Thymus (tissue), 11 donors: Measurements from ENCODE around the gene JPT2. TPM values are rescaled to one million over a fixed set of nuclear protein-coding genes. Genes with fewer than 3 reads are reported as not detected.

Experiments used
- DNase-seq, 9 donors: peaks; one replicate each; pipeline ENCODE4 v3.0.0-alpha.2; 2013; ENCODE audit warnings: low spot score in 9 of 9, low read depth in 6 of 9, missing footprints in 1 of 9
- H3K27ac ChIP-seq, 2 donors: one replicate each; pipeline ENCODE4 v1.5.1; 2013; ENCODE audit warnings: control low read depth in 1 of 2, low read depth in 1 of 2, low read length in 1 of 2, mild to moderate bottlenecking in 1 of 2, moderate library complexity in 1 of 2
- H3K27me3 ChIP-seq, 2 donors: one replicate each; pipeline ENCODE4 v1.5.1; 2013; ENCODE audit warnings: low read length in 1 of 2; ENCODE audit not compliant: control insufficient read depth in 2 of 2, insufficient read depth in 1 of 2
- H3K36me3 ChIP-seq, 2 donors: one replicate each; pipeline ENCODE4 v1.5.1; 2013; ENCODE audit warnings: low read length in 1 of 2, mild to moderate bottlenecking in 1 of 2, moderate library complexity in 1 of 2; ENCODE audit not compliant: control insufficient read depth in 2 of 2, insufficient read depth in 2 of 2
- H3K4me1 ChIP-seq, 2 donors: one replicate each; pipeline ENCODE4 v1.5.1; 2013; ENCODE audit warnings: low read length in 2 of 2; ENCODE audit not compliant: control insufficient read depth in 2 of 2, insufficient read depth in 2 of 2
- H3K4me3 ChIP-seq, 2 donors: one replicate each; pipeline ENCODE4 v1.5.1; 2013; ENCODE audit warnings: low read length in 2 of 2, control low read depth in 1 of 2, mild to moderate bottlenecking in 1 of 2
- H3K9me3 ChIP-seq, 2 donors: one replicate each; pipeline ENCODE4 v1.5.1; 2013; ENCODE audit warnings: low read length in 1 of 2, mild to moderate bottlenecking in 1 of 2; ENCODE audit not compliant: control insufficient read depth in 2 of 2, insufficient read depth in 1 of 2
- WGBS: extraction: QIAGEN DNeasy Blood & Tissue Kit; methylation state at CpG from one replicate; pipeline ENCODE4 v1.1.7; 2013; 5-methylcytosine and 5-hydroxymethylcytosine counted together
- polyA plus RNA-seq: library from polyadenylated mRNA; stranded (reverse); fragments of 200-250 nt; gene quantifications from one replicate; pipeline ENCODE4 v1.2.3, GENCODE V29; 2013
- total RNA-seq: library from RNA; stranded (reverse); fragments of 120-200 nt; gene quantifications from one replicate; pipeline ENCODE4 v1.2.4, GENCODE V29; 2013
- donor health status: healthy.

Gene JPT2
- total and polyA plus RNA-seq, 2 donors = 31.4 to 35.1 TPM

DNA sequence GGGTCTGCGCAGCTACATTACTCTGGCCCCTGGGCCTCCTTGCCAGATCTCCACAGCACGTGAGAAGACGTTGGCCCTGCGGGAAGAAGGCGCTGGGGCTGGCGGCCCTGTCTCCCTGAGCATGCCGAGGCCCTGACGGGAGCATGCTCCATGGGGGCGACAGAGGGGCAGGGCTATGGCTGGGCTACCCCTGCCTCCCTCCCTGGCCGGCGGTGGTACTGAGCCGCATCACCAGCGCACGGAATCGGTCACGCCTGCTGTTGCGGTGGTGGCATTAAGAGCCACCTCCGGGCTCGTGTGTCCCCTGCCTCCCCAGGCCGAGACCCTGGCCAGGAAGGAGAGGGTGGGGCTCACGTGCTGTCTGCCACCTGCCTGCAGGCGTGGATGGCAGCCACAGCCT is 56.0 kb downstream of the JPT2 start:
- Histone ChIP-seq H3K36me3 (peaks cover 43 to 53% of the 10 kb centered on the region in 2 donors), H3K27ac (no peak overlapping the region), H3K27me3 (no peaks in the 10 kb centered on the region), H3K4me3 (no peak overlapping the region), H3K4me1 (no peaks in the 10 kb centered on the region), H3K9me3 (peaks cover 4 to 42% of the 10 kb centered on the region in 2 donors)
- WGBS = 98% methylated on average over 22 of the region's 22 CpGs
- DNase-seq = no peak

GRCh38 chr16:1734816-1735215 is 56.7 kb downstream of the JPT2 start:
- WGBS = 98% methylated on average over 22 of the region's 22 CpGs

DNA sequence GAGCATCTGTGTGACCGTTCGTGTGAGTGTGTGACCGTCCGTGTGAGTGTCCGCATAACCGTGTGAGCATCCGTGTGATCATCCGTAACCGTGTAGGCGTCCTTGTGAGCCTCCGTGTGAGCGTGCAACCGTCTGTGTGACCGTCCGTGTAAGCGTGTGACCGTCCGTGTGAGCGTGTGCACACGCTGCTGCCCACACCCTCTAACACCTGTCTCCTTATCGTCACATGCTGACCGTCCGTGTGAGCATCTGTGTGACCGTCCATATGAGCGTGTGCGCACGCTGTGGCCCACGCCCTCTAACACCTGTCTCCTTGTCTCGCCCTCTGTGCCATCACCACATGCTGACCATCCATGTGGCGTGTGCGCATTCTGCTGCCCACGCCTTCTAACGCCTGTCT is 62.2 kb downstream of the JPT2 start:
- H3K36me3 ChIP-seq = peaks cover 25 to 40% of the 10 kb centered on the region in 2 donors
- no peak overlapping the region for H3K4me3 ChIP-seq
- no peaks in the 10 kb centered on the region for H3K27me3 ChIP-seq
- no peaks in the 10 kb centered on the region for H3K4me1 ChIP-seq
- WGBS = 98% methylated on average over 33 of the region's 33 CpGs
- peaks cover 4 to 42% of the 10 kb centered on the region in 2 donors for H3K9me3 ChIP-seq
- no peak overlapping the region for H3K27ac ChIP-seq
- DNase-seq = no peak

More at GRCh38 chr16:1734816-1735215, 56.7 kb downstream of the JPT2 start:
- Histone ChIP-seq H3K27ac (no peak overlapping the region), H3K36me3 (peaks cover 38 to 47% of the 10 kb centered on the region in 2 donors), H3K9me3 (peaks cover 6 to 49% of the 10 kb centered on the region in 2 donors), H3K4me1 (no peaks in the 10 kb centered on the region), H3K4me3 (no peak overlapping the region), H3K27me3 (no peaks in the 10 kb centered on the region)
- no peak for DNase-seq

- 98% methylated on average over 30 of the region's 30 CpGs for WGBS
- peaks cover 25 to 46% of the 10 kb centered on the region in 2 donors for H3K36me3 ChIP-seq
Measured at GRCh38 chr16:1740781-1741490, 62.9 kb downstream of the JPT2 start.

DNA sequence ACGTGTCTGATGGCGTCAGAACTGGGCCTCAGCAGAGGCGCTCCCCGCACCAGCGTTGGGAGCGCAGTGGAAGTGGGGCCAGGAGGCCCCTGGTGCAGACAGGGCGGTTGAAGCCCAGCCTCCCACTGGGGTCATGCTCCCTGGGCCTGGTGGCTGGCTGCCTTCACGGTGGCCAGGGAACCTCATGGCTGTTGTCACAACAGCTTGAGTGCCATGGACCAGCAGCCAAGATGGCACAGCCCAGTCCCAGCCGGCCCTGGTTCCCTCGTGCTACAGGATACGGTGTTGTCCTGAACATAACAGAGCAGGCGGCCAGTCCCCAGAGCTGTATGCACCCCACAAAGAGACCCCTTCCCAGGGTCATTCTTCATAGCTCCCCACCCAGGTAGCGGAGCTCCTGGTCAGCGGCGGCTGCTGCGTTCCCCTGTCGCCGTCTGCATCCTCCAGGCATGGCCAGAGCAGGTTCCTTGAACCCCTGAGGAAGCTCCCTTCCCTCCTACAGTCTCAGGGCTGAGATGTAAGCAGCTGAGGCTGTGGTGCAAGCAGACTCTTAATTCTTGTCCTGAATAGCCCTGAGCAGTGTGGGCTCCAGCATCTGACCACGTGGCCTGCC is 63.6 kb downstream of the JPT2 start:
- H3K9me3 ChIP-seq = peaks cover 3 to 30% of the 10 kb centered on the region in 2 donors
- H3K4me3 ChIP-seq = no peak overlapping the region
- H3K4me1 ChIP-seq = no peaks in the 10 kb centered on the region
- H3K27ac ChIP-seq = no peak overlapping the region
- no peaks in the 10 kb centered on the region for H3K27me3 ChIP-seq
- H3K36me3 ChIP-seq = peaks cover 25 to 50% of the 10 kb centered on the region in 2 donors
- DNase-seq = no peak
- 97% methylated on average over 19 of the region's 19 CpGs for WGBS

More at GRCh38 chr16:1740781-1741490, 62.9 kb downstream of the JPT2 start:
- Histone ChIP-seq H3K27ac (no peak overlapping the region), H3K9me3 (peaks cover 3 to 35% of the 10 kb centered on the region in 2 donors), H3K4me1 (no peaks in the 10 kb centered on the region), H3K27me3 (no peaks in the 10 kb centered on the region), H3K4me3 (no peak overlapping the region)
- no peak for DNase-seq

DNA sequence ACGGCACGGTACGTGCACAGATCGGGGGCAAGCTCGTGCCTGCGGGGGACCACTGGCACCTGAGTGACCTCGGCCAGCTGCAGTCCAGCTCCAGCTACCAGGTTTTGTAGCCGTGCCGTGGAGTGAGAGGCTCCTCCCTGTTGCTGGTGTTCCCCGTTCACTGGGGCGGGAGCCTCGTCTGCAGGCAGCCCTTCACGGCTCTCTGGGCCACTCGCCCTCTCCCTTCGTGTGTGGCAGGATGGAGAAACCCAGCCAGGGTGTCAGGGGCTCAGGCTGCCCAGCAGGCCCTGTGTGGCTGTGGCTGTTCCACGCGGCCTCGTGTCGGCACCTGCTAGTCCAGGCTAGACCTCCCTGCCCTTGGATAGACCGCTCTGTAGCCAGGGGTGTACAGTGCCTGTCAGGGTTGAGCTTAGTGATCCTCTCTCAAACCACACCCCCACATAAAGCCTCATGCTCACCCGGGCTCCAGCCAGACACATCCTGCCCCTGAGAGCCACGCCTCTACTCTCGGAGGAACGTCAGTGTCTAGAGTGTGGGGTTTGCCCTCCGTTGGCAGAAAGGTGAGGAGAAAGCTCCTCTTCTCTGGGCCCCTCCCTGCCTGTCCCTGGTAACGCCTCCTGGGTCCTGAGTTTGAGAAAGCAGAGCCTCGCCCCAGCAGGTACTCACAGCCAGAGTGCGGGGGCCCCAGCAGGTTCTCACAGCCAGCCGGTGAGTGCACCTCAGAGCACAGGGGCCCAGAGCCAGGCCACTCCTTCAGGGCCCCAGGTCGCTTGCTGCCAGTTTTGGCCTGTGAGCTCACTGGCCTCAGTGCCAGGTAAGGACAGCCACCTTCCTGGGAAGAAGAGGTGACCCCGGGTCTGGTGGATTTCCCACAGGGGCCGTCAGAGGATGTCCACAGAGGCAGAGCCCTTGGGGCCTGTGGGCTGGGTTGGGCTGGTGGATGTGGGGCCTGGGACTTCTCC is 65.6 kb downstream of the JPT2 start:
- DNase-seq = no peak
- Histone ChIP-seq H3K27me3 (no peaks in the 10 kb centered on the region), H3K4me3 (no peak overlapping the region), H3K27ac (no peak overlapping the region), H3K36me3 (peaks cover 41 to 70% of the 10 kb centered on the region in 2 donors), H3K4me1 (no peaks in the 10 kb centered on the region), H3K9me3 (peaks cover 3 to 12% of the 10 kb centered on the region in 2 donors)
- 96% methylated on average over 32 of the region's 32 CpGs for WGBS

- no peak for DNase-seq
- 97% methylated on average over 24 of the region's 24 CpGs for WGBS
- no peaks in the 10 kb centered on the region for H3K27me3 ChIP-seq
- peaks cover 48 to 78% of the 10 kb centered on the region in 2 donors for H3K36me3 ChIP-seq
- H3K4me3 ChIP-seq = no peak overlapping the region
- no peak overlapping the region for H3K27ac ChIP-seq
- no peaks in the 10 kb centered on the region for H3K4me1 ChIP-seq
- peaks cover under 1 to 5% of the 10 kb centered on the region in 2 donors for H3K9me3 ChIP-seq
Measured at GRCh38 chr16:1744338-1744840, 66.3 kb downstream of the JPT2 start.

GRCh38 chr16:1745181-1745899 is 67.3 kb downstream of the JPT2 start:
- no peaks in the 10 kb centered on the region for H3K4me1 ChIP-seq
- H3K27me3 ChIP-seq = no peaks in the 10 kb centered on the region
- H3K36me3 ChIP-seq = peaks cover 53 to 80% of the 10 kb centered on the region in 2 donors
- H3K27ac ChIP-seq = no peak overlapping the region
- no peak overlapping the region for H3K4me3 ChIP-seq
- no peak for DNase-seq
- H3K9me3 ChIP-seq = no peaks in the 10 kb centered on the region
- 93% methylated on average over 25 of the region's 25 CpGs for WGBS
